Central memory CD4-positive, alpha-beta T cell (primary cell): ENCODE measurements around the gene GNS.

ENCODE experiments used
- DNase-seq: peaks from one replicate; pipeline ENCODE4 v3.0.0; 2022

The GNS gene

DNA sequence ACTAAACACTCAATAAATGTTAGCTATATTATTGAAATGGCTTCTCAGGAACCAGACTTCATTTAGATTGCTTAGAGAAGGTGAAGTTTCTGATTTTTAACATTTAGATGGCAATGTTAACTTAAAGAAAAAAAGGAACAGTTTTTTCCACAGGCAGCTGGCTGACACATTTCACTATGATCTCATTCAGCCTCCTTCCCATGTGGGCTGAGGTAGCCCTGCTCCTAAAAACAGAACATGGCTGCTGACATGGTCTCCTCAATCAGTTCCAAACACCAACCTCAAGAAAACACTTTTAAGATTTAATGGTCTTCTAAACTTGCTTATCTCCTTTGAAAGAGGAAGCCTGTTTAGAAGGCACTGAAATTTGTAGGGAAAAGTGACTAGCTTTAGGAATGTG, 23.8 kb downstream of the GNS start:
- DNase-seq = no peak

DNA sequence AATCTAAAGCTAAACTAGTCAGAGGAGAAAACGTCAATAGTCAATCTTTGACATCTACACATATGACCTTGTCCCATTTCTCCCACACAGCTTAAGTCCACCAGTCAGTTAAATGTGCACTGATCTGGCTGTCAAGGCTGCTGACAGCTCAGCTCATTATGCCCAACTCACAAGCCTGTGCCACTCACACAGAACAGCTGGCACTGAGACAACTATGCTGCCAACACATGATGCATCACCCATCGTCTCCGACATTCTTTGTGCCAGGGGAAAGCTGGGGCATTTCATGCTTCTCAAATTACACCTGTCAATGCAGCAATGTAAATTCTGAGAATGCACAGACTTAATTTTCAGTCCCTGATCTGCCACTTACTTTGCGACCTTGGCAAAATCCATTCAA, 25.3 kb downstream of the GNS start:
- DNase-seq = no peak

DNA sequence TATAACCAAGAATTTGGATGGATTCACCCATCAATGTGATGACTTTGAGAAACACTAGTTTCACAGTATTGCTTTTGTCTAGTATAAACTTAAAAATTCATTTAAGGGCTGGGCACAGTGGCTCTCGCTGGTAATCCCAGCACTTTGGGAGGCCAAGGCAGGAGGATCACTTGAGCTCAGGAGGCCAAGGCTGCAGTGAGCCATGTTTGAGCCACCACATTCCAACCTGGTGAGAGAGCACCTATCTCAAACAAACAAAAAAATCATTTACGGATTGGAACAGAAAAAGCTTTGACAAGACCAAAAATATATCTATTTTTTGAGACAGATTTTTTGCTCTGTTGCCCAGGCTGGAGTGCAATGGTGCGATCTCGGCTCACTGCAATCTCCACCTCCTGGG, 27.5 kb downstream of the GNS start:
- DNase-seq = no peak

DNA sequence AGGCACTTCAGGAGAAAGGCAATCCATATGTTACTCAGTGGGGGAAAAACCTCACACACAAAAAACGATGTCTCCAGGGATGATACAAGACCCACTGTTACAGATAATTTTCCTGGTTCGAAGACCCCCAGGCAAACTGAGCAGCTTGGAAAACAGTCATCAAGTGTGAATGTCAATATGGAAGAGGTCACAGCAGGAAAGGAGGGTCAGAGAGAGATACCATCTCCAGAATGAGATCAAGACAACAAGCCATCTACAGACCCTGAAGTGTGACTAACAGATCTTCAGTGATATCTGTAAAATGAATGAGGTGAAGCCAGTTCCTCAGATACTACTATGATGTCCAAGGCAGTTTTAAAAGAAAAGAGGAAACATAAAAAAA, 28.6 kb downstream of the GNS start:
- DNase-seq = no peak

DNA sequence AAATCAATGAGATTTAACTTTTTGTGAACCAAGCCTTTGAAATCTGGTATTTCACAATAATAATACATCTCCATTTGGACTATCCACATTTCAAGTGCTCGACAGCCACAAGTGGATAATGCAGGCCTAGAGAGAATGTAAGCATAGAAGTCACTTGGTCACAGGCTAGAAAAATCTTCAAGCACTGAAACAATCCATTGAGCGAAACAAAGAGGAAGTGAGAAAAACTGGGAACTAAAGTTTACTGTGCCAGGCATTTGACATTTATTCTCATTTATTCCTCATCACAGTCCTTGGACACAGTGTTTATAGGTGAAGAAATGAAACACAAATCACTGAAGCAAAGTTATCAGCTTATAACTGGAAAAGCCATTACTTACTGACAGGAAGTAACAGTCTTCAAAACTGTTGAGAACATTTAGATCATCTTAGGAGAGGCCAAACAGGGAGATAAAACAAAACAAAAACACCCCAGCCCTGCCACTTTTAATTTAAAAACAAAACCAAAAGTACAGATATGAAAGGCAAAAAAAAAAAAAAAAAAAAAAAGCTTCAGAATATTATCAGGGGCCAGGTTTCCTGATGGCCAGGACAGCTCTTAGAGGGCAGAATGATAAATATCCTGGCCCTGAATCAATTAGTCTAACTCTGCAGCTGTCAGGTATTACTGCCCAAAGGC, 29.2 kb downstream of the GNS start:
- DNase-seq = no peak

DNA sequence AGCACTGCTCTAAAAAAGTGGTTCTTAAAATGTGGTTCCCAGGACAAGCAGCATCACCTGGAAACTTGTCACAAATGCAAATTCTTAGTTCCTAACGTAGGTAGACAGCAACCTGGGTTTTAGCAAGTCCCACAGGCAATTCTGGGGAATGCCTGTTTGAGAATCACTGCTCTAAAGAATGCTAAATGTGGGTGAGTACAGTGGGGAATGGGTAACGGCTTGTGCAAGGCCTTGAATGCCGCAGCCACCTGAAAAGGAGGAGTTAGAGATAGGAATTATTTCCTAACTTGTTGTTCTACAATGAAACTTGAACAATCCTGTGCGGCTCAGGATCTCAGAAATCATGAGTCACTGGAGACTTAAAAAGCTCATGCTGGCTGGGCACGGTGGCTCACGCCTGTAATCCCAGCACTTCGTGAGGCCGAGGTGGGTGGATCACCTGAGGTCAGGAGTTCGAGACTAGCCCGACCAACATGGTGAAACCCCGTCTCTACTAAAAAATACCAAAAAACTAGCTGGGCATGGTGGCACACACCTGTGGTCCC, 34.9 kb downstream of the GNS start:
- DNase-seq = no peak

DNA sequence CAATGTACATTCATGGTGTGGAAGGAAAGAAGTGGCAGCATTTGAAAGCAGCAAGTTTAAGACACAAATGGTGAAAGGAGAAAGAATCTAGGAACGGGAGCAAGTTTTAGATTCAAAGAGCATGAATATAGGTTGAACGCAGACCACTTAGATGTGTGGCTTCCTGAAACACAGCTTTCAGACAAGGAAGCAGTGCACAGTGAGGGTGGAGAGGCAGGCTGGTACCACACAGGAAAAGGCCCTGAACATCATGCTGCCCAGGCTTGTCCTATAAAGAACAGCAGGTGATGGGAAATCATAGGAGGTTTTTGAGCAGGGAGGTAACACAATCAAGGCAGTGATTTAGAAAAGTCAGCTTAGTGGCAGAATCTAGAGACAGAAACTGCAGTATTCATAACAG, 35.6 kb downstream of the GNS start:
- DNase-seq = no peak

GRCh38 chr12:64722835-64723234, 36.4 kb downstream of the GNS start:
- no peak for DNase-seq

GRCh38 chr12:64720884-64721283, 38.3 kb downstream of the GNS start:
- DNase-seq = no peak

DNA sequence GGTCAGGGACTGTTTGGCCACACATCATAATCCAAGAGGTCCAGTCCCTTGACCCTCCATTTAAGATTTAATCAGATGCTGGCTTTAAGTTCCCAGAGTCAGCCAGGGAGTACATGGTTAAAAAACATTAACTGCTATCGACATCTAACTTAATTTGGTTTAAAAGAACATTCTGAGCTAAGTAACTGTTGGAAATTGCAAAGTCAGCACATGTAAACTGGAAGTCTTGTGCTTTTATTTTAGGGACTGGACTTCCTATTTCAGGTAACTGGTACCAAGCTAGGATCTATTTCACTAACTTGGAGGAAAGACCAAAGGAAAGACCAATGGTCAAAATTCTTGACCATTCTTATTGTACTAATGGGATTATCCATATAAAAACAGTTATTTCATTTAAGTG, 40.6 kb downstream of the GNS start:
- DNase-seq = no peak

DNA sequence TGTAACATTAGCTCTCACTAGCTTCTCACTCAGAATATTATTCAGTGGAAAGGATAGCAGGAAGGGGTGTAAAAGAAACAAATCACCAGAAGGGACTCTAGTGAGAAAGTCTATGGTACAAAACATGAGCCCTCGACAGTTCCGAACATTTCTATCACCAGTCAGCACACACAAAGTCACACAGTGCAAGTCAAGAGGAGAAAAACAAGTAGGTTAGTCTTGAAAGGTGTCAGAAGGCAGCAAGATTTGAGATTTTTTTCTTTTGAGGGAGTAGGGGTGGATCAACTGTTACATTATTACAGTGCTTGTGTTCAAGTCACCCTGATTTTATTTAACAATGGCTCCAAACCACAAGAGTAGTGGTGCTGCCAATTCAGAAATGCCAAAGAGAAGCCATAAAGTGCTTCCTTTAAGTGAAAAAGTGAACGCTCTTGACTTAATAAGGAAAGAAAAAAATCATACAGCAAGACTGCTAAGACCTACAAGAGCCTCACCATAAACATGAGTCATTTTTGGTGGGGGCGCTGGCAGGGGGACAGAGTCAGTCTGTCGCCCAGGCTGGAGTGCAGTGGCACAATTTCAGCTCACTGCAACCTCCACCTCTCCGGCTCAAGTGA, 42.3 kb downstream of the GNS start:
- no peak for DNase-seq

- DNase-seq = no peak
Observed at GRCh38 chr12:64716371-64716770, 42.8 kb downstream of the GNS start.

GRCh38 chr12:64714551-64714968, 44.6 kb downstream of the GNS start:
- DNase-seq = no peak

DNA sequence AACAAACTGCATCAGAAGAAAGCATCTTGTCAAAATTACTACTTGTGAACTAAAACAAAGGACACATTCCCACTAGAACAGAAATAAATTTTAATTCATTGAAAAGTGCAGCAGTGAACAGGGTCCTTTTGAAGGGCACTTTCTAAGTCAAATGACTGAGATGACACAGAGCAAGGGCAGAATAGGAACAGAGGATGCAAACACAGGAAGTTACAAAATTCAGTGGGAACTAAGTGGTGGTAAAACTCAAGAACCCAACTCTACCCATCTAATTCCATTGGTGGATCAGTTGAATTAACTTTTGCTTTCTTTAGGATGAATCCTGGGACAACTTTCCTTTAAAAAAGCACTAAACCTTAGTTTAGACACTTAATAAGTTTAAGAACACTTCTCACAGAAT, 45.8 kb downstream of the GNS start:
- no peak for DNase-seq

DNA sequence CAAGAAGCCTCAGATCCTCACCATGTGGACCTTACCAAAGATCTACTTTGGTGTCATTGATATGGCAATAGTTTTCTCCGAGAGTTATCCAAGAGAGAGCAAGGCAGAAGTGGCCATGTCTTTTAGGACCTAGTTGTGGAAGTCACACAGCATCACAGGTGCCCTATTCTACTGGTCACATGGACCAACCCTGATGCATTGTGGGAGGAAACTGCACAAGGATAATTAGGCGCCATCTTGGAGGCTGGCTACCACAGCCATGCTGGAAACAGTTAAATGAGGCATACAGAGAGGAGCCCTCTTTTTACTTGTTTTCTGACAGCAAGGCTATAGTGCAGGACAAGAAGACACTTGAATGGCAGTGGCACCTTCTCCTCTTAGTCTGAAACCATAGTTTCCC, 49.8 kb downstream of the GNS start:
- DNase-seq = no peak

- no peak for DNase-seq
Observed at GRCh38 chr12:64707926-64708325, 51.3 kb downstream of the GNS start.

DNA sequence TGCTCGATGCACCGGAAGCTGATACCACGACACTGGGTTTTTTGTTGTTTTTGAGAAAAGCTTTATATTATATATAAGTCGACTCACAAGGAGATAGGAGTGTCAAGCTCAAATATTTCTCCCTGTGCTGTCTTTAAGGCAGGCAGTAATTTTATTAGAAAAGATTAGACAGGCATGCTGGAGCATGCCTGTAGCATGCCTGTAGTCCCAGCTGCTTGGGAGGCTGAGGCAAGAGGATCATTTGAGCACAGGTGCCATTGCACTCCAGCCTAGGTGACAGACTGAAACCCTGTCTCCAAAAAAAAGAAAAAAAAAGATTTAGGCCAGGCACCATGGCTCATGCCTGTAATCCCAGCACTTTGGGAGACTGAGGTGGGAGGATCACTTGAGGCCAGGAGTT, 51.8 kb downstream of the GNS start:
- DNase-seq = no peak

GRCh38 chr12:64706857-64707256, 52.3 kb downstream of the GNS start:
- DNase-seq = no peak

DNA sequence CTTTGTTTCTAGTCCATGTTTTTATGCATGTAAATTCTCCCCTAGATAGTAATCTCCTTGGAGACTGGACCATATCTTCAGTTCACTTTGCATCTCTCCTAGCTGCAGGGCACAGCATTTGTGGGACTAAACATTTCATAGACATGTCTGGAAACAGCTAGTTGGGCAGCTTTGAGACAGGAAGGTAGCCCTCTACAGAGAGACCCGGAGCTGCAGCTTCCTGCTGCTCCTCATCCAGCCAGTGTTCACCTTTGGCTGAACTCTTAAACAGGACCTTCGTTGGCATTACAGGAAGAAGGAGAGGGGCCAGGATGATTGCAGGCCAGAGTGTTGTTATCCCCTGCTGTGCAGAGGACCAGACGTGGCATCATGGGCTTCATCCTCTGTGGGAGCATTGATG, 52.9 kb downstream of the GNS start:
- no peak for DNase-seq

DNA sequence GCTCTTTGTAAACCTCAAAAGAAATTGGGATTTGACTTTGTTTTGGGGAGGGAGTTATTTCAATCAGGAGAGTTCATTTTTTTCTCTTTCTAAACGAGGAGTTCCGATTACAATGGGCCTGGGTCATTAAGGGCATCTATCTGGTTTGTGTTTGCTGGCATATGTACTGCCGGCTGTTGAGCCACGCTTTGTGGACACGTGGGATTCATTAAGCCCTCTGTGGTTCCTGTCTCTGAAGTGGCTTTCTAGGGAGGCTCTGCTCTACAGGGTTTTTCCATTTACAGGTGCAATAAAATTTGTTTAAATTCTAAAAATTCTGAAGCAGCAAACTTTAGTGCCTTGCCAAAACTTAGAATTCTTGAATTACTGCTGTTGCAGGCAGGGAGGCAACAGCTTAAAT, 57.9 kb downstream of the GNS start:
- DNase-seq = no peak

DNA sequence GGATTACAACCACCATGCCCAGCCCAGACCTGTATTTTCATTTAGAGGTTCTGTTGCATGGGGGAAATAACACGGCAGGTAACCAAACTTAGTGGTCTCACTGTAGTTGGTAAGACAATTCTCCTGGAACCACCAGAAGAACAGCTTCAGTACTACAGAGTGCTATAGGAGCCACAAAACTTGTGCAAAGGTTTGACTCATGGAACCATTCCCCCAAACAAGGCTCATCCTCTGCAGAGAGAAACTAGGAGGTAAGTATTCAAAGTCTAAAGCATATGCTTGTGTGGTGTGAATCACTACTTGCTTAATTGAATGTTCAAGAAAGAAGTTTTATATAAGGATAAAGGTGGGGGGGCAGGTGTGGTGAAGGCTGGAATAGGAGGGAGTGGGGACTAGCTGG, 58.7 kb downstream of the GNS start:
- no peak for DNase-seq

GRCh38 chr12:64699504-64700115, 59.6 kb downstream of the GNS start:
- no peak for DNase-seq

GRCh38 chr12:64696080-64696741, 63.0 kb downstream of the GNS start:
- no peak for DNase-seq

DNA sequence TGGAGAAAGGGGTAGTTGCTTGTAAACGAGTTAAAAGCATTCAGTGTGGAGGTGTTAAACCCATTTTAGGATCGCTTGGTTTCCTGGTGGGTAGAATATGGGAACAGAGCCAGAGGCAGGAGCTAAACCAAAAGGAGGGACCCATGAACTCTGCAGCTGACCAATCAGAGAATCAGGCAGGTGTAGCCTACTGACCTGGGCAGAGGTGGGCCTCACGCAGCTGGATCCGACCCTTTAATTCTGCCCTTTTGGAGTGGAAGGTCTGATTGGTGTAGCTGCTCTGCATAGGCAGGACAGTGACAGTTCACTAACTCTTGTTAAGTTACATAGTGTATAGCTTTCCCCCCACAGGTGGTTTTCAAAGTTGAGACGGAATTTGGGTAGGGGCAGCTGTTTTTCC, 63.7 kb downstream of the GNS start:
- DNase-seq = no peak
